Measurements from ENCODE around the gene FOXO4.
"Not testable (repeated sequence)": the region's sequence is repeated elsewhere in the genome, so short reads cannot be mapped to it uniquely, and the experiment has no call there.

Gene FOXO4, protein sequence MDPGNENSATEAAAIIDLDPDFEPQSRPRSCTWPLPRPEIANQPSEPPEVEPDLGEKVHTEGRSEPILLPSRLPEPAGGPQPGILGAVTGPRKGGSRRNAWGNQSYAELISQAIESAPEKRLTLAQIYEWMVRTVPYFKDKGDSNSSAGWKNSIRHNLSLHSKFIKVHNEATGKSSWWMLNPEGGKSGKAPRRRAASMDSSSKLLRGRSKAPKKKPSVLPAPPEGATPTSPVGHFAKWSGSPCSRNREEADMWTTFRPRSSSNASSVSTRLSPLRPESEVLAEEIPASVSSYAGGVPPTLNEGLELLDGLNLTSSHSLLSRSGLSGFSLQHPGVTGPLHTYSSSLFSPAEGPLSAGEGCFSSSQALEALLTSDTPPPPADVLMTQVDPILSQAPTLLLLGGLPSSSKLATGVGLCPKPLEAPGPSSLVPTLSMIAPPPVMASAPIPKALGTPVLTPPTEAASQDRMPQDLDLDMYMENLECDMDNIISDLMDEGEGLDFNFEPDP

DNA sequence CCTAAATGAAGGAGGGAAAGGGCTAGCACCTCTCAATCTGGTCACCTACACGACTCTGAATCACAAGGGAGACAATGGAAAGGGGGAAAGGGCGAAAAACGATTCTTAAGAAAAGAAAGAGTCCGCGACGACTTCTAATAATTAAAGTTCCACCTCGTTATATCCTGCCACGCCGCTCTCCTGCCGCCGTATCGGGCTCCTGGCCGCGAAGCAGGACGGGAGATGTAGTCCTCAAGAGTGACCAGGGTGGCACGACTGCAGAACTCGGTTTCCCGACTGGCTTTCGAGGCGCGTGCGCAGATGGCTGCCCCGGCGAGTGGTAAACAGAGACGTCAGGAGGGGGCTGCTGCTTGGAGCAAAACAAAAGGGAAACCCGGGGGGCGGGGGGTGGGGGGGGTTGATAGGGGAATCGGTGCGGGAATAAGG, at the start of gene FOXO4:
TSS of gene FOXO4 (plus strand) at position 297 of the 426 bp plus-strand sequence. CDS start 678 bp downstream, outside the sequence.
- peak; percentile 64 for DNase-seq (ENCODE audit: low read depth)

- DNase-seq (ENCODE audit: low read depth), result not testable (repeated sequence)
Observed at GRCh38 chrX:71047891-71048290, 47.8 kb upstream of the FOXO4 start.

GRCh38 chrX:71052721-71053120, 42.9 kb upstream of the FOXO4 start:
- no peak for DNase-seq (ENCODE audit: low read depth)

- no peak for DNase-seq (ENCODE audit: low read depth)
Observed at GRCh38 chrX:71053217-71053621, 42.4 kb upstream of the FOXO4 start.

GRCh38 chrX:71056867-71057266, 38.8 kb upstream of the FOXO4 start:
- DNase-seq (ENCODE audit: low read depth), result no peak

GRCh38 chrX:71057848-71058530, 37.7 kb upstream of the FOXO4 start:
- DNase-seq (ENCODE audit: low read depth), result no peak

- no peak for DNase-seq (ENCODE audit: low read depth)
Observed at GRCh38 chrX:71060127-71060526, 35.5 kb upstream of the FOXO4 start.

DNA sequence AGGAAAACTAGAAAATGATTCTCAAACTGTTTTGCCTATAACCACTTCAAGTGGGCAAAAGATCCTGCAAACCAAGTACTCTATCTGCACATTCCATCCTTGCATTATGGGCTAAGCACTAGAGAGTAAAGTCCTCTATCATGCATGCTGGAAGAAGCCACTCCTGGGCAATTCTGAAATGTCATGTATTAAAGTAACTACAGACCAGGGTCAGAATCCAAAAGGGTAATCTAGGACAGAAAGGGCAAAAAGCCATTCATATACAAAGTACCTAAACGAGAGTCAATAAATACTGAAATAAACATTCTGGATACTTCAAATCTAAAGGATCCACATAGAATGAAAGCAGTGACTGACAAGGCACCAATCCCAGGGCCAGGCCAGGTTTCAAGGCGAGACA, 28.6 kb upstream of the FOXO4 start:
- no peak for DNase-seq (ENCODE audit: low read depth)

DNA sequence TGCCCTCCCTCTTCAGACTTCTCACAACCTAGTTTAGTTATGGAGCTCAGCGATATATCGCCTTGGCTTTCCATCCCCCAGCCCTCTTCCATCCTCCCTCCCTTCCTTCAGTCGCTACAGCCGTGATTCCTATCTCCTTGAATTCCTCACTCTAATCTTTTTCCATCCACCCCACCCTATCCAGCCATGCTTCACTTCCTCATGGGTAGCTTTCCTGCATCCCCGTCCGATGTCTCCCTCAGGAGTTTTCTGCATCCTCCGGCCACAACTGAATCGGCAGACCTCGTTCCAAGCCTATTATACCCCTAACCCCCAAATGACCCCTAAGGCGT, 28.0 kb upstream of the FOXO4 start:
- DNase-seq (ENCODE audit: low read depth), result no peak

GRCh38 chrX:71068044-71068918, 27.4 kb upstream of the FOXO4 start, which contains the start of gene SNX12:
TSS of gene SNX12 (minus strand) at chrX:71068334. CDS start at chrX:71068306, 28 bp downstream.
- peak; percentile 67 for DNase-seq (ENCODE audit: low read depth)

DNA sequence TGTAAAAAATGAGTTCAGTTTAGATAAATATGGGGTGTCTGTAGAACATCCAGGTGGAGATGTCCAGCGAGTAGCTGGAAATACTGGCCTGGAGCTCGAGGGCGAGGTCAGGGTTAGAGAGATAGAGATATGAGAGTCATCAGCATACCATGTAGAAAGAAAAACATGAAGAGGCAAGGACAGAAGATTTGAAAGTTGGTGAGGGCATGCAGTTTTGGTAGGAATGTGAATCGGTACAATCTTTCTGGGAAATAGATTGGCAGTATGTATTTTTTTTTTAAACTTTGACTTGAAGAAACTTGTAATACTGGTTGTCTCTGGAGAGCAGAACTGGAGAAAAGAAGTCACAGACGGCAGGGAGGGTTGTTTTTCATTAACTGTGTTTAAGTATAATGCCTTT, 25.1 kb upstream of the FOXO4 start:
- DNase-seq (ENCODE audit: low read depth), result no peak

GRCh38 chrX:71081330-71082123, 14.1 kb upstream of the FOXO4 start:
- no peak for DNase-seq (ENCODE audit: low read depth)

DNA sequence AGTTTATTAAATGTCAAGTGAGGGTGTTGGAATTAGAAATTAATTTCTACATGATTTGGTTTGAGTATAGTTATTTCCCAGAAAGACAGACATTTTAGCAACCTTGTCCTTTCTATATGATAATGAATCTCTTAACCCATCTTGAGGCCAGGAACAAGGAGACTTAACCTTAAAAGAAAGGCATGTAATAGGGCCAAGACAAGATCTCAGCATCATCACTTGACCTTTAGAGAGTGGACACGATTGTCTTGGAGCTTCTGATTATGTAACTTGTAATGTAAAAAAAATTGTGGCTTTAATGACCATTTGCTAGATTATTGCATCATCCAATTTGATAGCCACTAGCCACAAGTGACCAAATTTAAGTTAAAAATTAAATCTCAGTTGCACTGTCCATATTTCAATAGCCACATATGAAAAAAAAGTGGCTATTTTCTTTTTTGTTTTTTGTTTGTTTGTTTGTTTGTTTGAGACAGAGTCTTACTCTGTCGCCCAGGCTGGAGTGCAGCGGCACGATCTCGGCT, 13.5 kb upstream of the FOXO4 start:
- DNase-seq (ENCODE audit: low read depth), result no peak

DNA sequence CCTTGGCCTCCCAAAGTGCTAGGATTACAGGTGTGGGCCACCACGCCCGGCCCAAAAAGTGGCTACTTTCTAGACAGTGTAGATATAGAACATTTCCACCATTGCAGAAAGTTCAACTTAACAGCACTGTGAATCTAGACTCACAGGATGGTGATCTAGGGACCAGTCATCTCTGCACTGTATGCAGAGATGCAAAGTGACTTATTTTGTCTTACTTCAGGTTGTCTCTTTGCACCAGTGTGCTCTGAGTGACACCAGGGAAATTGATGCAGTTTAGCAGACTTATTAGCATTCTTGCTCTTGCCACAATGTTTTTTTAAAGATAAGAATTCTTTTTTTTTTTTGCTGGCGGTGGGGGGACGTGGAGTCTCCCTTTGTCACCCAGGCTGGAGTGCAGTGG, 12.8 kb upstream of the FOXO4 start:
- DNase-seq (ENCODE audit: low read depth), result no peak

DNA sequence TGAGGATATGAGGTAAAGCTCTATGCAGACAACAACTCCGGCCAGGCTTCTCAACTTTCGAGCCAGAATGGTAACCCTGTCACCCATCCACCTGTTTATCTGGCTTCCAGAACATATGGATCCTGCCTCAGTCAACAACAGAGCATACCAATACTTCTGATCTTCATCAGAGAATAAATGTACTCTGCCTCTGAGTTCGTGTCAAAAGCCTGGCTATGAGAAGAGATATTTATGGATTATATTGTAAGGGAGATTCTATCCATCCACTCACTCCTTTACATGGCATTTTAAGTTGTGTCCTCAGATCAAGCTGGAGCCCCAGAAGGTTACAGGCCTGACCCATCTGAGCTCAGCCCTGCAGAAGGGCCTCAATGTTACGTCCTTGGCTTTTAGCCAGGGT, 9.8 kb upstream of the FOXO4 start:
- DNase-seq (ENCODE audit: low read depth), result no peak

DNA sequence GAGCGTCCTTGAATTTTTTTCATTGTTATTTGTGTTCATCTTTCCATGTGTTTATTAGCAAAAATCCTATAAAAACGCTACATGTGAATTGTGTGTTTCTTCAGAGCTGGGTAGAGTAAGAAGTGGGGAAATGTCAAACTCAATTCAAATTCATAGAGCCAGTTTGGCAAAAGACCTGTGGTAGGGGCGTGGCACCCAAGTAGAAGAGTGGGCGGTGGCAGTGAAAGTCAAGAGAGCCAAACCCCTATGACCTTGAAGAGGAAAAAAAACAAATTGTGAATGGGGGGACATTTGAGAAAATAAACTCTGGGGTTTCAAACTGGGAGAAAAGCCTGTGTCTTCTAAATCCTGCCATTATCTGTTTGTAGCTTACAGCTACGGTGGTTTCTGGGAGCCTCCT, 4.4 kb upstream of the FOXO4 start:
- DNase-seq (ENCODE audit: low read depth), result no peak

GRCh38 chrX:71095033-71095432, 618 bp upstream of the FOXO4 start:
- no peak for DNase-seq (ENCODE audit: low read depth)

- DNase-seq (ENCODE audit: low read depth), result no peak
Observed at GRCh38 chrX:71095981-71096759, 519 bp downstream of the FOXO4 start.

DNA sequence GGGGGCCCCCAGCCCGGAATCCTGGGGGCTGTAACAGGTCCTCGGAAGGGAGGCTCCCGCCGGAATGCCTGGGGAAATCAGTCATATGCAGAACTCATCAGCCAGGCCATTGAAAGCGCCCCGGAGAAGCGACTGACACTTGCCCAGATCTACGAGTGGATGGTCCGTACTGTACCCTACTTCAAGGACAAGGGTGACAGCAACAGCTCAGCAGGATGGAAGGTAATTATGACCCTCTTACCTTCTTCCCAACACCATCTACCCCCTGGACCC, 1.0 kb downstream of the FOXO4 start:
- no peak for DNase-seq (ENCODE audit: low read depth)

DNA sequence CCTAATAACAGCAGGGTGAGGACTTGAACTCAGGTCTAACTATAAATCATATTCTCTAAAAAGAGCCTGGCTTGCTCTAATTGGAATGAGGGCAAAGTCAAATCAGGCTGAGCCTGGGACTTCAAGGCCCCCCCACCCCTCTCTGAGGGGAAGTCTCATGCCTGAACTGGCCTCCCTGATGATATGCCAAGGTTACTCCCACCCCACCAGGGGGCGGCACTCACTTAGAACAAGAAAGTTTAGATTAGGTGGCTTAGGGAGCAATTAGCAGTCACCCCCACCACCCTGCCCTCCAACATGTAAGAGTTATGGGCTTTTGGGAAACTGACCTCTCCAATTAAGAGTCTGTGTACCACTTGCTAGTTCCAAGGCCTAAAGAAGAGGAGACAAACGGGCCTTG, 2.7 kb downstream of the FOXO4 start:
- peak; percentile 55 for DNase-seq (ENCODE audit: low read depth)

All from stimulated activated CD8-positive, alpha-beta memory T cell treated with anti-CD3 and anti-CD28 coated beads, Interleukin-7, amount 100 ng/mL, for 24 hours (primary cell).